ENCODE results near the gene KISS1. TPM values are rescaled to one million over a fixed set of nuclear protein-coding genes. Genes with fewer than 3 reads are reported as not detected.

The KISS1 gene
- total RNA-seq, 1 donor from 2014 or later, result 0.60 TPM

GRCh38 chr1:204170494-204171155 lies 25.7 kb downstream of the KISS1 start:
- Mint-ChIP-seq H3K4me1 (peaks cover 7% of the 10 kb centered on the region), H3K27me3 (ENCODE audit: low read depth) (peaks cover 1% of the 10 kb centered on the region), H3K36me3 (no peaks in the 10 kb centered on the region), H3K27ac (no peak overlapping the region), H3K4me3 (no peak overlapping the region), H3K9me3 (peaks cover 18% of the 10 kb centered on the region)
- no peak for TF ChIP-seq CTCF (IDR thresholded peaks at IDR 0.05; ENCODE audit: unreplicated experiment)
- DNase-seq (ENCODE audit: low spot score in 2 of 2, unreplicated experiment in 2 of 2), result no peak

DNA sequence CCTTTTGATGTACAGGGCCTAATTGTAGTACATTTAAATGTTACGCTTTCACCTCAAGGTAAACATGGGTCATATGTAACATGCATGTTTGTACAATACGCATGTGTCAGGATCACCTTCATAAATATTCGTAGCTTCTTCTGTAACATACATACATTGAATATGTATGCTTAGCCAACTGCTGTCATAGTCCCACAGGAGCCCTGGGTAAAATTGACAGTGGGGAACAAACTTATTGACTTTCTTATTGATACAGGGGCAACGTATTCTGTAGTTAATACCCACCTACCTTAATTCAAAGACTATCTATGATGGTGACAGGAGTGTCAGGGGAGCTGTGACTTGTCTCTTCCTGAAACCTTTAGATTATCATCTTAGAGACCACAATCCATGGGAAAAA lies 26.4 kb downstream of the KISS1 start:
- no peak overlapping the region for H3K27ac Mint-ChIP-seq
- peaks cover 7% of the 10 kb centered on the region for H3K4me1 Mint-ChIP-seq
- H3K9me3 Mint-ChIP-seq, result peaks cover 18% of the 10 kb centered on the region
- H3K4me3 Mint-ChIP-seq, result no peak overlapping the region
- H3K27me3 Mint-ChIP-seq (ENCODE audit: low read depth), result peaks cover 1% of the 10 kb centered on the region
- no peaks in the 10 kb centered on the region for H3K36me3 Mint-ChIP-seq
- DNase-seq (ENCODE audit: low spot score in 2 of 2, unreplicated experiment in 2 of 2), result no peak
- no peak for TF ChIP-seq CTCF (IDR thresholded peaks at IDR 0.05; ENCODE audit: unreplicated experiment)

DNA sequence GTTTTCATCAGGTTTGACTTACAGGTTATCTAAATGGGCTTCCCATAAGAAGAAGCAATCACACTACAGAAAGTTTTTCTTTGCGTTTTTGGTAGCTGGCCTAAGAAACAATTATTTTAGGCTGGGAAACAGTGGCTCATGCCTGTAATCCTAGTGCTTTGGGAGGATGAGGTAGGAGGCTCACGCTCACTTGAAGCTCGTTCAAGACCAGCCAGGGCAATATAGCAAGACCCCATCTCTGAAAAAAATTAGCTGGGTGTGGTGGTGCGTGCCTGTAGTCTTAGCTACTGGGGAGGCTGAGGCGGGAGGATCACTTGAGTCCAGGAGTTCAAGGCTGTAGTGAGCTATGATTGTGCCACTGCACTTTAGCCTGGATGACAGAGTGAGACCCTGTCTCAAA lies 28.6 kb downstream of the KISS1 start:
- no peak for TF ChIP-seq CTCF (IDR thresholded peaks at IDR 0.05; ENCODE audit: unreplicated experiment)
- Mint-ChIP-seq H3K27ac (no peak overlapping the region), H3K4me3 (no peak overlapping the region), H3K27me3 (ENCODE audit: low read depth) (no peaks in the 10 kb centered on the region), H3K4me1 (peaks cover 6% of the 10 kb centered on the region), H3K9me3 (peaks cover 18% of the 10 kb centered on the region), H3K36me3 (no peaks in the 10 kb centered on the region)
- no peak for DNase-seq (ENCODE audit: low spot score in 2 of 2, unreplicated experiment in 2 of 2)

DNA sequence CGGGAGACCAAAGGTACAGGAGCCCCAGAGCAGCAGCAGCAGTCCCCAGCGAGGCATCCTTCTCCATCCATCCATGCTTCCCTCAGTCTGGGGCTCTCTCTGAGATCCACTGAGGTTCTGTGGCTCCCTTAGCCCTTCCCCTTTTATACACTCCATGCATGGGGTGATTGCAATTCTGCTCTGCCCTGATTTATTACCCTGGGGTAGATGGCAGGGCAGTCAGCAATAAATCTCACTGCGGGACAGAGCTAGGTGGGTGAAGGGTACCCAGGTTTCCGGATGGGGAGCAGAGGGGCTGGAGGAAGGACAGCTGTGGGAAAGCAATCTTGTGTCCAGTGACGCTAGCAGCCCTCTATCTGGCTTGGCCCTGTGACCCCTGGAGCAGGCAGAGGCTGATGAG lies 30.1 kb downstream of the KISS1 start, which contains the start of gene REN:
Gene REN, minus strand, starts transcription at position 119 of the 400 bp plus-strand sequence. Its CDS starts 44 bp downstream, at position 75.
- H3K9me3 Mint-ChIP-seq, result peaks cover 15% of the 10 kb centered on the region
- no peak within 1 kb of the TSS for H3K27ac Mint-ChIP-seq
- H3K4me3 Mint-ChIP-seq, result no peak within 1 kb of the TSS
- TF ChIP-seq CTCF (IDR thresholded peaks at IDR 0.05; ENCODE audit: unreplicated experiment), result no peak
- peaks cover 2% of the 10 kb centered on the region for H3K4me1 Mint-ChIP-seq
- no peak for DNase-seq (ENCODE audit: low spot score in 2 of 2, unreplicated experiment in 2 of 2)
- no peaks in the 10 kb centered on the region for H3K27me3 Mint-ChIP-seq (ENCODE audit: low read depth)
- no peaks in the 10 kb centered on the region for H3K36me3 Mint-ChIP-seq

GRCh38 chr1:204162494-204163074 lies 33.7 kb downstream of the KISS1 start:
- H3K27ac Mint-ChIP-seq, result peak overlapping the region; percentile 60
- TF ChIP-seq CTCF (IDR thresholded peaks at IDR 0.05; ENCODE audit: unreplicated experiment), result peak; percentile 95
- DNase-seq (ENCODE audit: low spot score in 2 of 2, unreplicated experiment in 2 of 2), result peak; percentile 70 to 93
- H3K4me3 Mint-ChIP-seq, result no peak overlapping the region
- peaks cover 7% of the 10 kb centered on the region for H3K27me3 Mint-ChIP-seq (ENCODE audit: low read depth)
- H3K9me3 Mint-ChIP-seq, result no peaks in the 10 kb centered on the region
- peaks cover 2% of the 10 kb centered on the region for H3K4me1 Mint-ChIP-seq
- H3K36me3 Mint-ChIP-seq, result no peaks in the 10 kb centered on the region

All from mesothelial cell of epicardium (in vitro differentiated cells).